HG03060 (cell line): Measurements from ENCODE around the gene KAZN.

ENCODE experiments used
- ATAC-seq: cut with Tn5 transposase; IDR thresholded peaks from one replicate; pipeline ENCODE4 v1.9.1; 2021; ENCODE audit warnings: low read depth, moderate number of reproducible peaks; ENCODE audit not compliant: unreplicated experiment

KAZN gene

DNA sequence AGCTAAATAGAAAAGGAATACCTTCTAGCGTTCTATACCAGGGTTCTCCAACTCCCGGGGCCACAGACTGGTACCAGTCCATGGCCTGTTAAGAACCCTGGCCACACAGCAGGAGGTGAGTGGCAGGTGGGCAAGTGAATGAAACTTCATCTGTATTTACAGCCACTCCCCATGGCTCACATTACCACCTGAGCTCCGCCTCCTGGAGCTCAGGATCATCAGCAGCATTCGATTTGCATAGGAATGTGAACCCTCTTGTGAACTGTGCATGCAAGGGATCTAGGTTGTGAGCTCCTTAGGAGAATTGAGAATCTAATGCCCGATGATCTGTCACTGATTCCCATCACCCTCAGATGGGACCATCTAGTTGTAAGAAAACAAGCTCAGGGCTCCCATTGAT lies 107.3 kb downstream of the KAZN start:
- ATAC-seq: no peak

DNA sequence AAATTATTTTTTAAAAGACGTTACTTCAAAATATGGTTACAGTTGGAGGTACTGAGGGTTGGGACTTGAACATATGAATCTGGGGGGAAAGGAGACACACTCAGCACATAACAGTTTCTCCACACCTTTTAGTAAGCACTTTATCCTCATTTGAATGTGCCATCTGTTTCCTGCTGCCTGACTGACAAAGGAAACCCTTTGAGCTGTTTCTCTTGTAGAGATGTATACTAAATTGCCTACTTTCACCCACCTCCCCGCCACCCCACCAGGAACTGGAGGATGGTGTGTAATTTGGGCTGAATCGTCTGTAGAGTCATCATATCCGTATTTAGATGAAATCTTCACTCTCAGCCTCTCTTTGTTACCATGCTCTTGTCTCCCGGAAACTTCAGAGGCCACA lies 108.1 kb downstream of the KAZN start:
- ATAC-seq: no peak

DNA sequence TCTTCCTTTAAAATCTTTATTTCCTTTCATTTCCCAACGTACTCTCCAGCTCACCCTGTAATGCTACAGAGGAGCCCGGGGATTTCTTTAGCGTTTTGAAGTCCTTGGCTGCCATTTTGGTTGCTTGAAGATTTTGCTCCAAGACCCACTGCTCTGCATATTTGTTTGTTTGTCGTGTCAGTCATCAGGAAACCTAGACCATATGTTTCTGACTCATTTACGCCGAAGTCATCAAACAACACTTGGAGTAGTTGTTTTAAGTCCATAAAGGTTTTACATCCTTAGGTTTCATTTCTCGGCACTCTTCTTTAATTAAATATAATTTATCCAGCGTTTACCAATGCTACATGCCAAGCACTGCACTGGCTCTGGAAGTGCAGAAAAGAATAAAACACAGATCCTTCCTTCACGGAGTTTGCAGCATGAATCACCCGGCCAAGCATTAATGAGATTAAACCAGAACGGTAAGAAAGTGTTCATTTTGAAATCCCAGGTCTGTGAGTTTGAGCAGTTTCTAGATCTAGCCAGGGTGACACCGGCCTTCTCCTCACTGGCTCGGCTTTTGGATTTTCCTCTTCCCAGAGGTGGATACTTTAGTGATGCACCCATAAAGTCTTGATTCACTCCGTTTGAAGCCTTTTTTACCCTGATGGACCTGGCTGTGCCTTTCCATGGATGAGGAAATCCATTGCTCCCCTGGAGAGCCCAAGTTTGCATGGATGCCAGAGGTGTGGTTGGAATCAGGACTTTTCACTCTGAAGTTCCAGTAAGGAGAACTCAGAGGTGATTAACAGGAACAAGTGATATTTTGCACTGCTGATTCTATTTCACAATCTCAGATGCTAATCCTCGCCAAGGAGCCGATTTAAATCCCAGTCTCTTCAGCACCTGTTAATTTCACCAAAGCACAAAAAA lies 109.3 kb downstream of the KAZN start:
- no peak for ATAC-seq

DNA sequence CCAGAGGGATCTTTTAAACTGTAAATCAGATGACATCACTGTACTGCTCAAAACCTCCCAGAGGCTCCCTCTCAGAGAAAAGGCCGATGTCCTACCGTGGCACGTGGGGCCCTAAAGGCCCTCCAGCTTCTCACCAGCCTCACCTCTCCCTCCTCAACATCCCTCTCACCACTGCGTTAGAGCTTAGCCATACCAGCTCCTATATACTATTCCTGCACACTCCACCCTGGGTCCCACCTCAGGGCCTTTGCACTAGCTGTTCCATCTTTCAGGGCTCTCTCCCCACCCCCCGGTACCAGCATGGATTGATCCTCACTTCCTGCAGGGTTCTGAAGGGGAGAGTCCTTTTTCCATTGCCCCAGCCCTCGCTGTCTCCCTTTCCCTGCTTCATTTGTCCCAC lies 111.8 kb downstream of the KAZN start:
- ATAC-seq: no peak

DNA sequence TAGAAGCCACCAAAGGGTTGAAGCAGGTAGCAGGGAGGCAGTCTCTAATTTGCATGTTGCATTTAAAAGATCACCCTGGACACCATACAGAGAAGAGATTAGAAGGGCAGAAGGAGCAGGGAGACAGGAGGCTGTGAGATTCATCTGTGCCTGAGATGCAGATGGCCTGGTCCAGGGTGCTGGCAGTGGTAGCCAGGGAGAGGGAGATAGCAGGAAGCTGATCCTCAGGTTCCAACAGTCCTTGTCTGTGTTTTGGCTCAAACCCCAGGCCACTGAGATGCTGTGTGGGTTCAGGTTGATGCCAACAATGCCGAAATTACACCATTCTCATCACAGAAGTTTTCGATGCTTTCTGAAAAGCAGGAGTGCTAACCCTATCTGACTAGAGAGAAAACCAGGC lies 113.7 kb downstream of the KAZN start:
- ATAC-seq: no peak

DNA sequence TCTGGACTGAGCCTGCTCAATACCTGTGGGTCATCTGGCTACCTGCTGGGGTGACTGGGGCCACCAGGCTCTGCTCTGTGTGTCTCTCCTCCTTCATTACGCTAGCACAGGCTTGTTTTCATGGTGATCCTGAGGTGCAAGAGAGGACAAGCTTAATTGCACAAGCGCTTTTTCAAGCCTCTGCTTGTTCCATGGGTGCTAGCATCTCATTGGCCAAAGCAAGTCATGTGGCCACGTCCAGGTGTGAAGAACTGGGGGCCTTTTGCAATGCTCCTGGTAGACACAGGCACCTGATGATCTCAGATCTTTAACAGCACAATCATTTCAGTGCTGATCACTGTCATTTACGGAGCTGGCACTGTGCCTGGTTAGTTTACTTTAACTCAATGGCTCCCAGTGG lies 114.6 kb downstream of the KAZN start:
- ATAC-seq: no peak

DNA sequence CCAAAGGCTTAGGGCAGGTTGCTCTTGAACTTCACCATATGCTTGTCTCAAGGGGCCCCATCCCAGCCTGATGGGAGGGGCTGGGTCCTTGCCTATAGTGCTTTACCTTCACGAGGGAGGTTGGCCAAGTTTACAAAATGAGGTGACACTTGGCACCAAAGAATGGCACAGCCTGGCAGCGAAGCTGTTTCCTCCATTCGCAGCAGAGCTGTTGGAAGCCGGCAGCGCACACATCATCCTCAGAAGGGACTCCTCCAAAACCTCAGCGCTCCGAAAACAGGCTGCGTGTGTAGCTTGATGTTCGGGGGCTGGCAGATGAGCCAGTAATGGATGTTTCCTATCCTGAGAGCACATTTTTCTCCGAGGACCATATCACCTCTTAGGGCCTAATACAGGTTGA lies 116.8 kb downstream of the KAZN start:
- no peak for ATAC-seq

DNA sequence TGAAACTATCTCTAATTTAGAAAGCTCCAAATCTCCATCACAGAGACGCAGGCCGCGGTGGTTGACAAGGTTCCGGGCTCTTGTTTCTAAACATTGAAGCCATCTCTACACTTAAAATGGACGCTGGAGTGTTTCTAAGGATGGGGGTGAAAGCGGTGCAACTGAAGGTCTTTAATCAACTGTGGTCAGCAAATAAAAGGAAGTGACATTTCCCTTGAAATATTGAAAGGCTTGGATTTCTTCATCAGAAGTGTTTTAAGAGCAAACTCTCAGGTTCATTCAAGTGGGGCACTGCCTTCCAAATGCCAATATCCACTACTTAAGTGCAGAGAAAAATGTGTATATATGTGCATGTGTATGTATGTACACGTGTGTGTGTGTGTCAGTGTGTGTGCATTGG lies 117.3 kb downstream of the KAZN start:
- ATAC-seq: no peak

DNA sequence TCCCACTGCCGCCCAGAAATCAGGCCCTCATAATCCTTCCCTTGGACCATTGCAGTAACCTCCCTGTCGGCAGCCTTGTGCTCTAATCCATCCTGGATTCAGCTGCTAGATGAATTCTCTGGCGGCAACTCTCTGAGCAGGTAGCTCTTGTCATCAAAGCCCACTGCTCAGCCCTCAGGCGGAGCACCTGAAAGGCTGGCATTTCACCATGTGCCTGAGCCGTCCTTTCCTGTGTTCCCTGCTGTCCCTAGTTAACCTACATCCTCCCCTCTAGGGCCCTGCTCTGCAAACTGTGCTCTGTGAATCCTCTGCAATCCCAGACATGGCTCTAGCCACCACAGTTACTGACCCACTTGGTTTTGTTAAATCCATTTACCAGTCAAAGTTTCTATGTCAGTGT lies 118.0 kb downstream of the KAZN start:
- ATAC-seq: no peak

DNA sequence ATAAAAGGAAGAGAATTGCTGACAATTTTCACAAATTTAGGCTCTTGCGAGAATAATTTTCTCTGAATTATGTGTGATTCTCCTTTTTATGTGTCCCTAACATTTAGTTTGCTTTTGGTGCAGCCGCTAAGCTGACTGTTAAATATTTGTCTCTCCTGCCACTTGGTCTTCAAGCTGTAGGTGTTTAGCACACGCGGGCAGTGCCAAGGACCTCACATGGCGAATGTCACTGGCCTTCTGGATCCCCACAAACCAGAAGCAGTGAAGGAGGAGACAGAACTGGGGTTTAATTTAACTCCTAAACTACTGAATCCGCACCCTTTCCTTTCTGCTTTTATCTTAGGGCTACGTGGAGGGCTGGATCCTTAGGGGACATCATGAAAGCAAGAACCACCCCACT lies 120.0 kb downstream of the KAZN start:
- no peak for ATAC-seq

DNA sequence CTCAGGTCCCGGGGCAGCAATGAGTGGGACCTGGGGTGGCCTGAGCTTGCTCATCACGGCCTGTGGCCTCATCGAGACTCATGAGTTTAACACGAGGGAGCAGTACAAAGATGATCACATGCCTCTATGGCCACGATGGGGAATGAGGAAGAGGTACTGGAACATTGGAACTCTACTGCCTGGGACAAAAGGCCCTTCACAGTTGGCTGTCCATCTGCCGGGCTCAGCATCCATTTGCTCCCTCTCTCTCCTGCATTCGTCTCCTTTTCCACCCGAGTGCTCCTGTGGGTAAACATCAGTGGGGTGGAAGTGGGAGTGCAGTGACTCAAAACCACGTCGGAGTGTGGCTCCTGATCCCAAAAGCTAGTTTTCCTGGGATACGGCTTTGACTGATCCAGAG lies 124.9 kb downstream of the KAZN start:
- ATAC-seq: no peak

DNA sequence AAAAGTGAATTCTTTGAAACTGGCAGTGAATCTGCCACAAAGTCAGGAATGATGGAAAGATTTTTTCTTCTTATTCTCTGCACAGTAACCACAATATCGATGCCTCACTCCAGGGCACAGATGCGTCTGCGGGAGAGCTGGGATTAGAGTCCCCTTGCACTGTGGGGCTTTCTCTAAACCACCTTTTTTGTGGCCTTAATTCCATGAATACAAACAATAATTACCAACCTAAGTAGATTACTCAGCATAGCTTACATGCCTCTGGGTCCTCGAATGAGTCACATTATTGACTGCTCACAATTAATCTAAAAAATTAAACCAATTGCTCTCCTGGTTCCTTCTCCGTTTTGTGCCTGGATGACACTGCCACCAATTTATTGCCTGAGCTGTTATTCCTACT lies 125.8 kb downstream of the KAZN start:
- no peak for ATAC-seq

DNA sequence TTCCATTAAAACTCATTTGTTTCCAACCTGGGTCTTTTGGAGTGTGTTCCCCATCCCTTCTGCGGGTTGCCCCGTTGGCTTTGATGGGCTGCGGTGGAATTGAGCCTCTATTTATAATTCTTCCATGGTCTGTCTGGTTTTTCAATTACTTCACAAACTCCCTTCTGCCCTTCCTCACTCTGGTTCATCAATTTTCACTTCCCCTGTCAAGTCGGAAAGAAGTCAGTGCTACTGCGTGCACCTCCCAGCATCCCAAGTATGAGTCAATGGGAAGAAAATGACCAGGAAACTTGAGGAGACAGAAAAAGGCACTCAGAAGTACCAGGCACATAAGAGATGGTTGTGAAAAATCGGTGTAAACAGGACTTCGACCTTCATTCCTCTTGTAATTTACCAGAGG lies 126.2 kb downstream of the KAZN start:
- ATAC-seq: no peak

DNA sequence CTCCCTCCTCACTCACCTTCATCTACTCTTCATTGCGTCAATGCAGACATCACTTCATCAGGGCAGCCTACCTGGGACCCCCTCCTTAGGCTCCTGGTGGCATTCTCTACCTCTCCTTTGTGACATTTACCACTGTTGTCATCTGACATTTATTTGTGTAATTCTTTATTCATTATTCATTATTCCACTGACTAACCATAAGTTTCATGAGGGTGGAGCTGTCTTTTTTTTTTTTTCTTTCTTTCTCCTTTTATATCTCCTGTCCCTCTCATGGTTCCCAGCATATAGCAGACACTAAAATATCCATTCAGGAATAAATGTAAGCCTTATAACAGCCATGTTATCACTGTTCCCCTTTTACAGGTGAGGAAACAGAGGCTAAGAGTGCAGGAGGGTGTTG lies 126.8 kb downstream of the KAZN start:
- no peak for ATAC-seq

DNA sequence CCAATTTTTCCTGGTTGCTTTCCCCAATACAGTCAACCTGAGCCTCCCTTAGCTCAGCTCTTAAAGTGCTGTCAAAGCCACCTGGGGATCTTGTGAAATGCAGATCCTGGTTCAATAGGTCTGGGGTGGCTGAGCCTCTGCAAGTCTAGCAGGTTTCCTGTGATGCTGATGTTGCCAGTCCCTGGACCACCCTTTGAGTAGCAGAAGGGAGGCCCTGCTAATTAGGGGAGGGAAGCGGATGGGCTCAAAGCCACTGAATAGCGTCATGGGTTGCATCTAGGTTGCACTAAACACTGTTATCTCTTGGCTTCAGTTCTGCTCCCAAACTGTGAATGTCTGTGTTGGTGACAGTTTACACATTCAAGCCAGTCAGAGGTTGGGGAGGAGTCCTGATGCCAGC lies 127.2 kb downstream of the KAZN start:
- ATAC-seq: no peak

DNA sequence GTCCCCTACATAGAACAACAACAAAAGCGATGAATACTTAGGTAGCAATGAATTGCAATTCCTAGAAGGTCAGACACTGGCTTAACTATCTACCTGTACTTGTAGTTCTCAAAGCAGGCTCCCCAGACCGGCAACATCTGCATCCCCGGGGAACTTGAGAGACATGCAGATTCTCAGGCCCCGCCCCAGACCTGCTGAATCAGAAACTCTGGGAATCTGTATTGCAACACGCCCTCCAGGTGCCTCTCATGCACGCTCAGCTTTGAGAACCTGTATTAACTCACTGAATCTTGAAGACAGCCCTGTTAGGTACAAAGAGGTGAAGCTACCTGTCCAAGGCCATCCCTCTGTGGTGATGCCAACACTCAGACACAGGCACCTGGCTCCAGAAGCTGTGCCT lies 128.1 kb downstream of the KAZN start:
- ATAC-seq: no peak

DNA sequence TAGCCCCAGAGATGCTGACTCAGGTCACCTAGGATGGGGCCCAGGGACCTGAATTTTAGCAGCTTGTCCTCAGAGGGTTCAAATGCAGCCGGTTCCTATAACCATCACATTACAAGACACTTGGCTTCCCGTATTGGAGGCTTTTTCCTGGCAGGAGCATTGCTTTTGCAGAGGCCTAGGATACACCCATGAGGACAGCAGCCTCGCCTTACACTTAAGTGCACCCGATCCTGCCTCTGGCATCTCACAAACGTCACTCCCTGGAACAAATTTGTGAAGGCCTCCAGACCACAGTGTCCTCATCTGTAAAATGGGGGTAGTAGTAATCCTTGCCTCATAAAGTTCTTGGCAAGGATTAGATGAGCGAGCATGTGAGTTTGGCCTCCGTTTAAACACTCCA lies 130.0 kb downstream of the KAZN start:
- ATAC-seq: no peak

DNA sequence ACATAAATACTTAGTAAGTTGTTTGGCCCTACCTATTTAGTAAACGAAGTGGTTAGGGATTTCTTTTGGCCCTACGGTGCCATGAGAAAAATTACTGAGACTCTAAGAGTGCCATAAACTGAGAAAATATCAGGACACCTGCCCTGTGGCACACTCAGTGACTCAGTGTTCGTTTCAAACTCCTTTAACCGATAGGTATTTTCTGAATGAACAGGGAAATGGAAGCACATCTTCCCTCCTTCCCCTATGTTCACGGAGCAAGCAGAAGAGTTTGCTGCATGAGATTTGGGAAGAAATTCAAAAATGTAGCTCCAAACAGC lies 134.2 kb downstream of the KAZN start:
- no peak for ATAC-seq

DNA sequence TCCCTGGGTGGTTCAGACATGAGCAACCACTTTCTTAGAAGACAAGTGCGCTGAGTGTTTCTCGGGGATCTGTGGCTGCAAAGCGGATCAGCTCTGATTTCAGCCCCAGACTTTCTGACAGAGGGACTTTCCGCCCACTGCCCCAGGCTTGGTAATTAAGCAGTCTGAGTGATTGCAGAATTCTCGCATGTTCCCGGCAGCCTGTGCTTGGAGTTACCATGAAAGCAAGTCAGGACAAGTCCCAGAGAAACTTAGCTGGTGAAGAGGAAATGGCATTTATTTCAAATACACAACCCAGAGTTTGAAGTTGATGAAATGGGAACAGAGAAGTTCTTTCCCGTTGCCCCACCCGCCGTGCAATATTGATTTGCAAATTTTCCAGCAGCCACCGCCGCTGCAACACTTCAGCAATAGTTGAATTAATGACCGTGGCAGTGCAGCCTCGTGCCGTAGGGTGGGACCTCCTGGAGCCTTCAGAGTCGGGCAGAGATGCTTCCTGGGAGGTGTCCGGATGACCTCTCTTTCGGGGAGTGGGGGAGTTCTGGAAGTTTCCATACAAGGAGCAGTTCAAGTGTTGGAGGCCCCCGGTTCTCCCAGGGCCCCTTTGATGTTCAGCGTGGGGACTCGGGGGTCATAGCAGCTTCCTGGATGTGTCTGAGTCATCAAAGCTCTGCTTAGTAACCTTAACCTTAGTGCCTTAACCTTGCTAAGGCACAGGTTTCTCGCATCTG lies 134.7 kb downstream of the KAZN start:
- ATAC-seq: no peak

DNA sequence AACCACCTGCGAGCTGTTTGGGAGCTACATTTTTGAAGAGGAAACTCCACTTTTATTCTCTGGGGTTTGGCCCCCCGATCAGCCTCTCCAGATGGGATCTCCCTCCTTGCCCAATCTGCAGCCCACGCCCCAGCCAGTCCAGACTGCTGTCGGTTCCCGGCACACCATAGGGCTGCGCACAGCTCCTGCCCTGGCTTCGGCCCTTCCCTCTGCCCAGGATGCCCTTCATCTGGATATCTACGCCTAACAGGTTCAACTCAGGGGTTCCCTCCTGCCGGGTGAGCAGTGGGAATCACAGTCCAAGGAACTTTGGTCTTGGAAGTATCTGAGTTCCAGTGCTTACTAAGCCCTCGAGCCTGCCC lies 135.3 kb downstream of the KAZN start:
- ATAC-seq: no peak

DNA sequence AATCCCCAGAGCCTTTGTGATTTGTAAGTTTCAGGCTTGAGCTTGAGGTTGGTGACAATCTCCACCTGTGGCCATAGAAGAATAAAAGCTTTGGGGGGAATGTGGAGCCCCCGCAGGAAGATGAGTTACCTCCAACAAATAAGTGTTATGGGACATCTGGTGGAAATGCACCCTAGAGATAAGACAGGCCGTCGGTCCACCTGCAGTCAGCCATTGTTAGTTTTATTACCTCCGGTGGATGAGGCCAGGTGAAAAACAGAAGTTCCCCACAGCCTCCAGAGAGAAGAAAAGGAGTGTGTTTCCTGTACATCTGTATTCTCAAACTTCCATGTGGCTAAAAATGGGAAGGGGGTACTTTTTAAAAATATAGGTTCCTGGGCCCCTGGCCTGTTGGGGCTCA lies 137.4 kb downstream of the KAZN start:
- no peak for ATAC-seq

DNA sequence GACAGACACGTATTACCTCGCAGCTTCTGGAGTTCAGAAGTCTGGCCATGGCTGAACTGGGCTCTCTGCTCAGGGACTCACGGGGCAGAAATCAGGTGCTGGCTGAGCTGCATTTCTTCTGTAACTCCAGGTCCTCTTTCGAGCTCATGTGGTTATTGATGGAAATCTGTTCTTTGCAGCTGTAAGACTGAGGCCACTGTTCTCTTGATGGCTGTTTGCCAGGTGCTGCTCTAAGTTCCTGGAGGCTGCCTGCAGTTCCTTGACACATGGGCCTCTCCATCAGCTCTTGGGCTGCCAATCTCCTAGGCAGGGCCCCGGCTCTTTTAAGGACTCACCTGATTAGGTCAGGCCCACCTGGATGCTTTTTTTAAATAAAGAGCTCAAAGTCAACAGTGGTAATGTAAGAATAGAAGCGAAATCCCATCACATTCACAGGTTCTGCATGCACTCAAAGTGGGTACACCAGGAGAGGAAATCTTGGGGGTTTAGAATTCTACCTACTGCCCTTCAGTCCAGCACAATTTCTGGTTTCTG lies 139.1 kb downstream of the KAZN start:
- ATAC-seq: no peak
